IMR-90 (cell line): Measurements from ENCODE around the gene MEIS2. TPM values are rescaled to one million over a fixed set of nuclear protein-coding genes. Genes with fewer than 3 reads are reported as not detected.

Experiments used
- ATAC-seq: fragments of 200-7000 bp; cut with Tn5 transposase; 2 replicates; pipeline ENCODE4 v1.9.1; 2020; ENCODE audit warnings: low read depth, mild to moderate bottlenecking, moderate library complexity
- BruUV-seq: library from RNA; stranded (reverse); fragments of 400-500 nt; replicated peaks from 2 replicates; lab custom pipeline; 2021; lab: Mats Ljungman, UMichigan
- CTCF ChIA-PET: fragments of 300-600 bp; formaldehyde crosslinking; extraction: SDS; loops from one replicate; lab custom pipeline; 2021; ENCODE audit warnings: antibody characterized with exemption; lab: Yijun Ruan, JAX
- POLR2A ChIA-PET: fragments of 300-600 bp; sonication (Branson Sonifier 250); formaldehyde crosslinking; loops from one replicate; lab custom pipeline; 2022; ENCODE audit warnings: antibody characterized with exemption; ENCODE audit not compliant: unreplicated experiment; lab: Charles Lee
- DNase-seq: peaks from one replicate; pipeline ENCODE4 v3.0.0; 2013
- H2AFZ ChIP-seq: replicated peaks from 2 replicates; pipeline ENCODE3; 2013; ENCODE audit warnings: low read length, mild to moderate bottlenecking; ENCODE audit not compliant: poor library complexity
- H2AK5ac ChIP-seq: 2 replicates; pipeline ENCODE4 v1.6.1; 2013; ENCODE audit warnings: low read depth, low read length, inconsistent platforms
- H2AK9ac ChIP-seq: replicated peaks from 2 replicates; pipeline ENCODE3; 2013; ENCODE audit warnings: mild to moderate bottlenecking, low read depth, low read length, moderate library complexity; ENCODE audit not compliant: poor library complexity
- H2BK120ac ChIP-seq: 2 replicates; pipeline ENCODE4 v1.6.1; 2013; ENCODE audit warnings: low read depth, low read length, inconsistent platforms
- H2BK15ac ChIP-seq: 3 replicates; pipeline ENCODE4 v1.6.1; 2013; ENCODE audit warnings: low read depth, low read length, inconsistent platforms
- H2BK20ac ChIP-seq: 2 replicates; pipeline ENCODE4 v1.6.1; 2013; ENCODE audit warnings: low read depth, mild to moderate bottlenecking, inconsistent platforms, low read length, moderate library complexity
- H2BK5ac ChIP-seq: 2 replicates; pipeline ENCODE4 v1.6.1; 2013; ENCODE audit warnings: mild to moderate bottlenecking, low read depth, low read length, inconsistent platforms; ENCODE audit not compliant: poor library complexity, severe bottlenecking
- H3K14ac ChIP-seq: replicated peaks from 2 replicates; pipeline ENCODE4 v1.6.1; 2013; ENCODE audit warnings: low read depth, low read length, inconsistent platforms
- H3K18ac ChIP-seq: 2 replicates; pipeline ENCODE4 v1.6.1; 2013; ENCODE audit warnings: low read depth, low read length, control low read depth
- H3K23ac ChIP-seq: 2 replicates; pipeline ENCODE4 v1.6.1; 2013; ENCODE audit warnings: low read depth, low read length, inconsistent platforms
- H3K27ac ChIP-seq: 2 replicates; pipeline ENCODE4 v1.5.1; 2013; ENCODE audit warnings: mild to moderate bottlenecking, control low read depth, low read length; ENCODE audit not compliant: insufficient read depth
- H3K27me3 ChIP-seq: 2 replicates; pipeline ENCODE4 v1.6.1; 2013; ENCODE audit warnings: low read length; ENCODE audit not compliant: control insufficient read depth, insufficient read depth
- H3K36me3 ChIP-seq: 2 replicates; pipeline ENCODE4 v1.6.1; 2013; ENCODE audit warnings: low read length, mixed read lengths; ENCODE audit not compliant: control insufficient read depth, insufficient read depth
- H3K4ac ChIP-seq: 2 replicates; pipeline ENCODE4 v1.6.1; 2013; ENCODE audit warnings: low read depth, low read length, inconsistent platforms
- H3K4me1 ChIP-seq: 2 replicates; pipeline ENCODE4 v1.6.1; 2013; ENCODE audit warnings: low read length, mixed read lengths; ENCODE audit not compliant: control insufficient read depth, insufficient read depth
- H3K4me2 ChIP-seq: 2 replicates; pipeline ENCODE4 v1.6.1; 2013; ENCODE audit warnings: low read depth, mild to moderate bottlenecking, control low read depth, low read length, moderate library complexity
- H3K4me3 ChIP-seq: 2 replicates; pipeline ENCODE4 v1.5.1; 2013; ENCODE audit warnings: low read depth, mild to moderate bottlenecking, control low read depth, low read length, moderate library complexity; ENCODE audit not compliant: insufficient read depth
- H3K56ac ChIP-seq: 2 replicates; pipeline ENCODE4 v1.6.1; 2013; ENCODE audit warnings: low read length, inconsistent platforms; ENCODE audit not compliant: insufficient read depth; ENCODE audit errors: extremely low read depth
- H3K79me1 ChIP-seq, 2 experiments: 2 replicates each; pipeline ENCODE4 v1.6.1; 2013; ENCODE audit warnings: low read length in 2 of 2, inconsistent platforms in 1 of 2, low read depth in 1 of 2
- H3K9ac ChIP-seq: 2 replicates; pipeline ENCODE4 v1.6.1; 2013; ENCODE audit warnings: low read depth, low read length, control low read depth
- H3K9me1 ChIP-seq: 2 replicates; pipeline ENCODE4 v1.6.1; 2013; ENCODE audit warnings: low read length, inconsistent platforms; ENCODE audit not compliant: insufficient read depth
- H3K9me3 ChIP-seq: 2 replicates; pipeline ENCODE4 v1.6.1; 2013; ENCODE audit warnings: low read length; ENCODE audit not compliant: control insufficient read depth, insufficient read depth
- H4K20me1 ChIP-seq: 2 replicates; pipeline ENCODE4 v1.6.1; 2013; ENCODE audit warnings: low read length, inconsistent platforms; ENCODE audit not compliant: insufficient read depth
- H4K5ac ChIP-seq: 2 replicates; pipeline ENCODE4 v1.6.1; 2013; ENCODE audit warnings: mild to moderate bottlenecking, low read depth, low read length, control low read depth
- H4K8ac ChIP-seq, 2 experiments: 2 replicates each; pipeline ENCODE4 v1.6.1; 2013; ENCODE audit warnings: low read depth in 2 of 2, low read length in 2 of 2, control low read depth in 1 of 2, inconsistent platforms in 1 of 2
- H4K91ac ChIP-seq: 2 replicates; pipeline ENCODE4 v1.6.1; 2013; ENCODE audit warnings: low read depth, low read length, inconsistent platforms; ENCODE audit not compliant: insufficient read depth
- BHLHE40 ChIP-seq: fragments of 150-350 bp; IDR thresholded peaks from 2 replicates; pipeline ENCODE4 v1.6.1; 2016; ENCODE audit warnings: mild to moderate bottlenecking, low read depth, low read length
- MAZ ChIP-seq: IDR thresholded peaks from 2 replicates; pipeline ENCODE4 v1.6.1; 2012; ENCODE audit warnings: low read depth, mild to moderate bottlenecking, low read length, improper control_type of control experiment, moderate library complexity, borderline replicate concordance
- MXI1 ChIP-seq: IDR thresholded peaks from 2 replicates; pipeline ENCODE4 v1.6.1; 2012; ENCODE audit warnings: low read depth, mild to moderate bottlenecking, low read length, moderate library complexity, borderline replicate concordance
- NFE2L2 ChIP-seq: fragments of 150-350 bp; IDR thresholded peaks from 2 replicates; pipeline ENCODE4 v1.6.1; 2016; ENCODE audit warnings: low read depth, mild to moderate bottlenecking, low read length
- RCOR1 ChIP-seq: IDR thresholded peaks from 2 replicates; pipeline ENCODE4 v1.6.1; 2012; ENCODE audit warnings: mild to moderate bottlenecking, low read length, improper control_type of control experiment; ENCODE audit not compliant: insufficient replicate concordance
- WGBS, 2 experiments: methylation state at CpG; one replicate each; pipeline versions ENCODE4 v1.1.5 to v1.1.7; 2013; ENCODE audit warnings: missing lambda C conversion rate in 2 of 2; ENCODE audit not compliant: insufficient read length in 1 of 2; ENCODE audit errors: extremely low coverage in 2 of 2; 5-methylcytosine and 5-hydroxymethylcytosine counted together
- dilution Hi-C: fragments of 300-500 bp; cut with HindIII; formaldehyde crosslinking; loops from one replicate; pipeline ENCODE4 v1.14.3; 2018; ENCODE audit warnings: low sequenced_read_pairs; ENCODE audit not compliant: unreplicated experiment
- in situ Hi-C: fragments of 300-500 bp; cut with MboI; formaldehyde crosslinking; loops from 3 replicates; pipeline ENCODE4 v1.14.3; 2019; ENCODE audit warnings: low sequenced_read_pairs, inconsistent platforms, mixed read lengths
- intact Hi-C: fragments of 100-400 bp; cut with micrococcal nuclease; formaldehyde crosslinking; loops from 2 replicates; pipeline ENCODE4 v1.10.0; 2022
- polyA plus RNA-seq, 3 experiments: library from polyadenylated mRNA; depleted of rRNA; stranded (reverse); fragments of >200 nt; gene quantifications; 2 replicates each; pipeline ENCODE4 v1.2.3, GENCODE V29; 2012; ENCODE audit warnings: low replicate concordance in 1 of 3
- total RNA-seq: library from RNA; depleted of rRNA; stranded (reverse); fragments of >200 nt; gene quantifications from 2 replicates; pipeline ENCODE4 v1.2.3, GENCODE V29; 2012

Gene MEIS2
- total and polyA plus RNA-seq, 2 of the 4 experiments (the other 2 are of a cell fraction), result 70.1 to 71.3 TPM

- ATAC-seq (no peak), DNase-seq (no peak)
- no peak overlapping the region for H4K8ac ChIP-seq
- peaks cover 17 to 58% of the 10 kb centered on the region in 2 experiments for H3K79me1 ChIP-seq
- peaks cover 5% of the 10 kb centered on the region for H3K36me3 ChIP-seq
- in situ Hi-C loops (no loop called here), dilution Hi-C loops (no loop called here), intact Hi-C loops (no loop called here)
- H3K4me3 ChIP-seq, result no peak overlapping the region
- ChIA-PET CTCF (no interaction called here), POLR2A (no interaction called here)
- no peak overlapping the region for H3K18ac ChIP-seq
- H3K23ac ChIP-seq, result no peak overlapping the region
- H3K4me2 ChIP-seq, result no peak overlapping the region
- H2BK20ac ChIP-seq, result no peak overlapping the region
- no peak overlapping the region for H2AK9ac ChIP-seq
- no CpG with 5 or more reads among the region's 2 CpGs for WGBS, 2 experiments
- no peak overlapping the region for H3K27ac ChIP-seq
- no peaks in the 10 kb centered on the region for H3K9me3 ChIP-seq
- H2BK15ac ChIP-seq, result no peak overlapping the region
- no peaks in the 10 kb centered on the region for H3K27me3 ChIP-seq
- H3K9ac ChIP-seq, result no peak overlapping the region
- H4K5ac ChIP-seq, result no peak overlapping the region
- H3K14ac ChIP-seq, result no peak overlapping the region
- H3K56ac ChIP-seq, result no peak overlapping the region
- H4K20me1 ChIP-seq, result peaks cover 43% of the 10 kb centered on the region; the same call in 1 of the 2 replicates
- no peak overlapping the region for H2AK5ac ChIP-seq
- peaks cover 2% of the 10 kb centered on the region; the same call in 1 of the 2 replicates for H3K4me1 ChIP-seq
- no peaks in the 10 kb centered on the region; the same call in 1 of the 2 replicates for H3K9me1 ChIP-seq
- H2BK120ac ChIP-seq, result no peak overlapping the region
- no peak overlapping the region for H3K4ac ChIP-seq
- no peak overlapping the region for H2BK5ac ChIP-seq
- no peak overlapping the region for H4K91ac ChIP-seq
- H2AFZ ChIP-seq, result no peak overlapping the region
- TF ChIP-seq RCOR1 (no peak), NFE2L2 (no peak), MXI1 (no peak), MAZ (no peak), BHLHE40 (no peak)
- no TSS peak for BruUV-seq
These were observed 86.2 kb downstream of the MEIS2 start for GRCh38 chr15:37014137-37014536.
